Measurements from ENCODE around the gene C3orf52. TPM values are rescaled to one million over a fixed set of nuclear protein-coding genes. Genes with fewer than 3 reads are reported as not detected.
A peak's percentile ranks its signal among the peaks of the same experiment; 100 is the strongest.

The C3orf52 gene
- total and polyA plus RNA-seq, 10 of the 15 experiments (the other 5 are each of a cell fraction or from before 2014, with no cell fraction given) = 0.15 to 1.9 (median 0.73) TPM

- TF ChIP-seq BCLAF1 (IDR thresholded peaks at IDR 0.05) (no peak), CHD1 (IDR thresholded peaks at IDR 0.05; ENCODE audit: low read depth, low read length) (no peak), EED (IDR thresholded peaks at IDR 0.05; ENCODE audit: low read depth) (no peak), CUX1 (IDR thresholded peaks at IDR 0.05; ENCODE audit: insufficient replicate concordance, low read depth, low read length) (no peak), SMAD5 (IDR thresholded peaks at IDR 0.05; ENCODE audit: low read depth) (no peak; the same call in 1 of the 2 replicates), BMI1 (IDR thresholded peaks at IDR 0.05; ENCODE audit: borderline replicate concordance) (0 out of 2 replicates have a peak, but pooled peaks have one; percentile 51), EGR1 (IDR thresholded peaks at IDR 0.05; ENCODE audit: borderline replicate concordance in 1 of 2, low read depth in 2 of 2, low read length in 2 of 2) (no peak), ZBED1 (IDR thresholded peaks at IDR 0.05; ENCODE audit: borderline replicate concordance) (0 out of 2 replicates have a peak, but pooled peaks have one; percentile 52), ZBTB4 (CRISPR knock-in tag; IDR thresholded peaks at IDR 0.05) (no peak), ZSCAN29 (IDR thresholded peaks at IDR 0.05) (no peak), CBFB (IDR thresholded peaks at IDR 0.05; ENCODE audit: low read depth) (peak; percentile 51; the same call in 1 of the 2 replicates), YY1 (IDR thresholded peaks at IDR 0.05; ENCODE audit: low read depth, low read length) (no peak), MEF2A (IDR thresholded peaks at IDR 0.05; ENCODE audit: insufficient read depth, low read depth, low read length) (peak; percentile 88), RELA (IDR thresholded peaks at IDR 0.05; ENCODE audit: borderline replicate concordance, partially characterized antibody) (no peak)
Observed at GRCh38 chr3:112119962-112120836, 34.0 kb downstream of the C3orf52 start (continued).
